ENCODE results near the gene PIEZO1.

DNA sequence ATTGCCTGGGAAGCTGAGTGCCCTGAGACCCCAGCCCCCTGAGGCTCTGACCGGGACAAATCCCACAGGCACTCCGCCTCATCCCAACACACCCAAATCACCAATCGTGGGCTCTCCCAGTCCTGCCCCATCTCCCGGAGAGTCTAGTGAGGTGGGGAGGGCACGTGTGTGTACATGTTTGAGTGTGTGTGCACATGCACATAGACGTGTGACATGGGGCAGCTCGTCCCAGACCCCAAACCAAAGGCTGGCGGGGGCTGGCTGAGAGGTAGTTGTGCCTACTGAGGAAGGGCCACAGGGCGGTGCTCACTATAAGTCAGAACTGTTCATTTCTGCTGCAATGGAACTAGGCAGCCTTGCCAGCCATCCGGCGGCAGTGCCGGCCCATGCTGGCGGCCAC, 107.3 kb downstream of the PIEZO1 start:
- TF ChIP-seq SPI1 (IDR thresholded peaks at IDR 0.05; ENCODE audit: low read depth, low read length) (no peak), POLR2AphosphoS5 (IDR thresholded peaks at IDR 0.05; ENCODE audit: low read depth, low read length) (no peak), POLR2A (IDR thresholded peaks at IDR 0.05; ENCODE audit: low read depth, low read length) (no peak), TAF1 (IDR thresholded peaks at IDR 0.05; ENCODE audit: low read depth, low read length) (no peak), PAX5 (IDR thresholded peaks at IDR 0.05; ENCODE audit: insufficient read depth, low read length, severe bottlenecking) (no peak), POU2F2 (IDR thresholded peaks at IDR 0.05; ENCODE audit: low read depth, low read length) (no peak)
